ENCODE results near the gene XYLT1. TPM values are rescaled to one million over a fixed set of nuclear protein-coding genes. Genes with fewer than 3 reads are reported as not detected.

Gene XYLT1
- total and polyA plus RNA-seq, 12 donors = 0.29 to 4.0 (median 1.6) TPM

DNA sequence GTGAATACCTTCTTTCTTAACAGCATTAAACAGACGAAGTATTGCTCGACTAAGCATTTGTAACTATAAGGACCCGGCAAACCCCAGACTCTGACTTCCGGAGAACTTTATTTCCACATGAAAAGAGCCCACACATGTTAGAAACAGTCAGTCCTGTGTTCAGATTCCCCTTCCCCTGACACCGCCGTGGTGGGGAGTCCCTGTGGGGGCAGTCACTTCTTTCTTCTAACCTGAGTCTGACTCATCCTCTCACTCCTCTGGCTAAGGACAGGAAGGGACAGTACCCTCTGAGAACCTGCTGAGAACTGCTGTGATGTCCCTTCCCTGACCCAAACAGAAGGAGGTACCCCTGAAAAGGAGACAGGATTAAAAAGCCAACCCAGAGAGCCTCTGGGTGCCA is 165.1 kb downstream of the XYLT1 start:
- Histone ChIP-seq H3K27me3 (no peaks in the 10 kb centered on the region), H3K9me3 (no peaks in the 10 kb centered on the region), H3K27ac (no peak overlapping the region), H3K4me1 (peaks cover 0 to 35% (median 5%) of the 10 kb centered on the region in 9 donors), H3K36me3 (no peaks in the 10 kb centered on the region), H3K4me3 (no peak overlapping the region)
- DNase-seq (no peak), ATAC-seq (no peak)
- TF ChIP-seq CTCF (IDR thresholded peaks at IDR 0.05) = no peak
- intact Hi-C loops (cut with DNase I) = no loop called here
- 82 to 84% methylated on average over 6 of the region's 6 CpGs for WGBS, 2 donors

- DNase-seq (no peak), ATAC-seq (peak in 6 of 8 donors; percentile 14 to 37 (median 30))
- H3K4me1 ChIP-seq = peaks cover 0 to 35% (median 5%) of the 10 kb centered on the region in 9 donors
- no peaks in the 10 kb centered on the region for H3K36me3 ChIP-seq
- no peak for TF ChIP-seq CTCF (IDR thresholded peaks at IDR 0.05)
- H3K4me3 ChIP-seq = no peak overlapping the region
- H3K27ac ChIP-seq = peak overlapping the region in 1 of 10 donors; percentile 9
- H3K9me3 ChIP-seq = no peaks in the 10 kb centered on the region
- WGBS, 2 donors = 56 to 59% methylated on average over 6 of the region's 6 CpGs
- H3K27me3 ChIP-seq = no peaks in the 10 kb centered on the region
- intact Hi-C loops (cut with DNase I) = loop anchor here in 1 of 10 donors (5.0 kb wide), 1 partner anchor 43 kb away; no protein-coding TSS in a partner anchor
Measured at GRCh38 chr16:17304491-17305119, 166.2 kb downstream of the XYLT1 start.

DNA sequence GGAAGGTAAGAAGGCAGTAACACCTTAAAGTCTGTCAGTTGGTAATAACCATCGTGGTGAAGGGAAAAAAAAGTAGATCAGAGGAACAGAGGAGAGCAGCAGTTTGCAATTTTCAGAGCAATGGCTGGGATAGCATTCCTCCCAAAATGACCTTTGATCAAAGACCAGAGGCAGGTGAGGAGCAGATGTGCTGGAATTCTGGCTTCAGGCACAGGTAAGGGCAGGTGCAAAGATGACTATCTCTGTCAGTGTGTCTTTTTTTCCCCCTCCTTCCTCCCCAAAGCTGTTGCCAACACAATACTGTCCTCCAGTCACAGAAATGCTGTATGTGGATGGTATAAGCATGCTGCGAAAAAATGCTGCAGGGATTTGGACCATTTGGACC is 166.7 kb downstream of the XYLT1 start:
- Histone ChIP-seq H3K27ac (no peak overlapping the region), H3K9me3 (no peaks in the 10 kb centered on the region), H3K4me3 (no peak overlapping the region), H3K36me3 (no peaks in the 10 kb centered on the region), H3K4me1 (peaks cover 0 to 35% (median 5%) of the 10 kb centered on the region in 9 donors), H3K27me3 (no peaks in the 10 kb centered on the region)
- ATAC-seq (no peak), DNase-seq (no peak)
- intact Hi-C loops (cut with DNase I) = loop anchor here in 1 of 10 donors (5.0 kb wide), 1 partner anchor 43 kb away; no protein-coding TSS in a partner anchor
- 88 to 92% methylated on average over 2 of the region's 2 CpGs for WGBS, 2 donors
- no peak for TF ChIP-seq CTCF (IDR thresholded peaks at IDR 0.05)

- 66 to 72% methylated on average over 5 of the region's 5 CpGs for WGBS, 2 donors
Measured at GRCh38 chr16:17303101-17303500, 167.7 kb downstream of the XYLT1 start.

More at GRCh38 chr16:17303101-17303500, 167.7 kb downstream of the XYLT1 start:
- Histone ChIP-seq H3K27ac (no peak overlapping the region), H3K4me3 (no peak overlapping the region), H3K9me3 (no peaks in the 10 kb centered on the region), H3K36me3 (no peaks in the 10 kb centered on the region), H3K27me3 (no peaks in the 10 kb centered on the region), H3K4me1 (peaks cover 0 to 35% (median 5%) of the 10 kb centered on the region in 9 donors)
- intact Hi-C loops (cut with DNase I) = loop anchor here in 1 of 10 donors (5.0 kb wide), 1 partner anchor 44 kb away; no protein-coding TSS in a partner anchor
- no peak for TF ChIP-seq CTCF (IDR thresholded peaks at IDR 0.05)
- no peak for DNase-seq
- no peak for ATAC-seq

Measured in heart right ventricle (tissue), 16 donors.